GM06990 (cell line): ENCODE data around the gene PRPF40B.

Experiments used
- DNase-seq: peaks from one replicate; pipeline ENCODE4 v3.0.0-alpha.2; 2011; ENCODE audit not compliant: insufficient read length; ENCODE audit errors: extremely low read depth
- H3K27me3 ChIP-seq: replicated peaks from 2 replicates; pipeline ENCODE4 v1.6.0; 2011; ENCODE audit warnings: low read length; ENCODE audit not compliant: control insufficient read depth, insufficient read depth
- H3K36me3 ChIP-seq: 2 replicates; pipeline ENCODE4 v1.5.1; 2011; ENCODE audit warnings: low read length; ENCODE audit not compliant: control insufficient read depth, insufficient read depth
- H3K4me3 ChIP-seq: replicated peaks from 2 replicates; pipeline ENCODE4 v1.5.1; 2011; ENCODE audit warnings: low read depth, mild to moderate bottlenecking, control low read depth, low read length
- TF ChIP-seq, protein P1 (sequence below): IDR thresholded peaks from 2 replicates; pipeline ENCODE4 v1.5.1; 2011; ENCODE audit warnings: low read length, control low read depth, mild to moderate bottlenecking, inconsistent platforms; ENCODE audit not compliant: insufficient read depth, poor library complexity, severe bottlenecking

Gene PRPF40B

DNA sequence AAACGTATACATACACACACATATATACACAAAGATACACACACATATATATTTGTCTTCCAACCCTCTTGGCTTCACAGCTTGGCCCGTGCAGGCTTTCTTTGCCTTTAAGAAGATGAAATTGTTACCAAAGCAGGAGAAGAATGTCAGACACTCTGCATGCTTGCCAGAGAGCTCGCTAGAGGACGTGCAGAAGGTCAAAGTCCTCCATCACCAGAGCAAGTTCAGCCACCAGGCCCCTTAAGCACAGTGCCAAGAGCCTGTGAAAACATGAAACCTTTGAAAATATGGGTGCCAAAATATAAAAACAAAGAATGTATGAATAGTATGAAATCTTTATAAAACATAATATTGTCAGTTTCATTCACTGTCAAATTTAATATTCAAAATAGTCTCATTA lies 40.5 kb upstream of the PRPF40B start:
- Histone ChIP-seq H3K4me3 (no peak overlapping the region), H3K27me3 (no peaks in the 10 kb centered on the region), H3K36me3 (peaks cover 6% of the 10 kb centered on the region)
- TF ChIP-seq, protein P1, sequence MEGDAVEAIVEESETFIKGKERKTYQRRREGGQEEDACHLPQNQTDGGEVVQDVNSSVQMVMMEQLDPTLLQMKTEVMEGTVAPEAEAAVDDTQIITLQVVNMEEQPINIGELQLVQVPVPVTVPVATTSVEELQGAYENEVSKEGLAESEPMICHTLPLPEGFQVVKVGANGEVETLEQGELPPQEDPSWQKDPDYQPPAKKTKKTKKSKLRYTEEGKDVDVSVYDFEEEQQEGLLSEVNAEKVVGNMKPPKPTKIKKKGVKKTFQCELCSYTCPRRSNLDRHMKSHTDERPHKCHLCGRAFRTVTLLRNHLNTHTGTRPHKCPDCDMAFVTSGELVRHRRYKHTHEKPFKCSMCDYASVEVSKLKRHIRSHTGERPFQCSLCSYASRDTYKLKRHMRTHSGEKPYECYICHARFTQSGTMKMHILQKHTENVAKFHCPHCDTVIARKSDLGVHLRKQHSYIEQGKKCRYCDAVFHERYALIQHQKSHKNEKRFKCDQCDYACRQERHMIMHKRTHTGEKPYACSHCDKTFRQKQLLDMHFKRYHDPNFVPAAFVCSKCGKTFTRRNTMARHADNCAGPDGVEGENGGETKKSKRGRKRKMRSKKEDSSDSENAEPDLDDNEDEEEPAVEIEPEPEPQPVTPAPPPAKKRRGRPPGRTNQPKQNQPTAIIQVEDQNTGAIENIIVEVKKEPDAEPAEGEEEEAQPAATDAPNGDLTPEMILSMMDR: no peak
- DNase-seq: no peak

DNA sequence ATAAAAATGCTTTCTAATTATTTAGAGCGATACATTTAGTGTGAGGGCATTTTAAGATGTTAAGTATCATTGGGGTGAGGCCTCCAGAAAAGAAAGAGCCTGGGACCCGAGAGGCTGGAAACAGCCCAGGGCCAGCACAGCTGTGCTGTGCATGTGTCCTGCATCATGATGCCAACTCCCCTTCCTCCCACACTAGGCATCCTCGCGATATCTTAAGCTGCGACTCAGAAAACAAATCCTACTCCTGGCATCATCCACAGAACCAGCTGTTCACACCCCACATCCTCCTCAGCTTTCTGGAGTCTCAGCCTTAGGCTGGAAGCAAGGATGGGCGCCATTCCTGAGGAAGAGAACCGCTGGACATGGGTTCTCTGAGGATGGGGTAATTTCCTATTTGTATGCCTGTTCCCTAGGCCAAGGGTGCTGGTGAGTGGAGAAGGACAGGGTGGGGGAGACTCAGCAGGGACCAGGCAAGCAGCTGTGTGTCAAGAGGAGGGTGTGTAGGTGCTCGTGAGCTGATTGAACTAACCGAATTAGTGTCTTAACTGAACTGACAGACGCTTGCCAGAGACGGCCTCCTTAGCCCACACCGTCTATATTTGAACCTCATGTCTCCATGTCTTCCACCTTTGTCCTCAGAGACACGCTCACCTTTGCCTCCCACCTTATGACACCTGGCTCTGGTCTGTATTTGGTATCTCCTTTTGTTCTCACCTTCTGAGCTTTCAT lies 39.8 kb upstream of the PRPF40B start:
- DNase-seq: no peak
- TF ChIP-seq, protein P1: no peak
- no peaks in the 10 kb centered on the region for H3K27me3 ChIP-seq
- H3K36me3 ChIP-seq: peaks cover 6% of the 10 kb centered on the region
- no peak overlapping the region for H3K4me3 ChIP-seq

DNA sequence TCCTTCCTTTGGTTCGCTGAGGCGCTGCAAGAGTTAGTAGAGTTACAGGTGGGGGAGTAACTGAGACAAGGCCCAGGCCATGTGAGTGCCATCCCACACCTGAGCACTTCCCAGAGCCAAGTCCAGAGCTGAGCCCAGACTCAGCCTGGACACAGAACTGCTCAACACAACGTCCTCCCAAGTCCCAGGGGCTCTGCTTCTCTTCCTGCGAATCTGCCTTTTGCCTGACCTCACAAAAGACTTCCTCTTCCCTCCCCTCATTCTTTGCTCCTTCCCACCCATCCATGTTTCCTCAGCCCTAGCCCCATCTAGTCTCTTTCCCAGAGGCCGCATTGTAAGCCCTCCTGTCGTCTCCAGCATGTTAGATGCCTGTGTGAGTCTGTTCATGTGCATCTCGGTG lies 38.8 kb upstream of the PRPF40B start:
- DNase-seq: no peak
- H3K27me3 ChIP-seq: no peaks in the 10 kb centered on the region
- TF ChIP-seq, protein P1: no peak
- H3K4me3 ChIP-seq: no peak overlapping the region
- peaks cover 6% of the 10 kb centered on the region for H3K36me3 ChIP-seq

DNA sequence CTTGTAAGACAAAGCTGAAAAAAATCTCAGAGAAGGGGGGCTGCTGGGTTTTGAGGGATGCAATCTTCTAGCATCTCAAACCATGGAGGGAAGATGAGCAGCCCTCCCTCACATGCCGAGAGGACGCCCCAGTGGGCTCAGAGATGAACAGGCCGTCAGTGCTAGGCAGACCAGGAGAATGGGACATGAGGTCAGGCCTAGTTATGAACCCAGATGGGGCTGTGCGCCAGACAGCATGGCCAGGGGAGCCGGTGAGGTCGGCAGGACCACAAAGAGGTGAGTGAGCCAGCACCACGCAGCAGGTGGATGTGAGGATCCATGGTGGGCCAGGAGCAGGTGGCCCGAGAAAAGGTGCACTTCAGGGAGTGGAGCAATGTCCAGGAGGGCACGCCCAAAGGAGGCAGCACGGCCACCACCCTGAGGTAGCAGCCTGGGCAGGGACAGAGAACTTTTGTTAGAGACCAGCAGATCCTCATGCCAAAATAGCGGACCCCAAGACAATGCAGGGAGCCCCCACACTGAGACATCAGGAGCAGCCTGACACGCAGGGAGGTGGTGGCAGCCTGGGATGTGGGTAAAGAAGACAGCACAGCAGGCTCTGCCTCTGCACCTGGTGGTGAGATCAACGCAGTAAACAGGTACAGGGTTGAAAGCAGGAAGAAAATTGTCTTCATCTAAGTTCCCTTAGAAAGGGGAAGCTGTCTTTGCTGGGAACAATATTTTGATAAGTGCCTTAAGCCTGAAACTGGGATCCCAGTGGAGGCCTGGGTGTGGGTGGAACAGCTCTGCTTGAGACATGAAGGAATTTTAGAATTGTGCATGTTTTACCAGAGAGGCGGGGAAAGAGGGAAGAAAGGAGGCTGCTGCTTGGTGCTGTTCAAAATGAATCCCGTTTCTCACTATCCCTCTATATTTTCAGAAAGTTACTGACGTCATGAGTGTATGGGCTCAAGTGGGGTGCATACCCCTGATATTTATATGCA lies 37.6 kb upstream of the PRPF40B start:
- DNase-seq: no peak
- Histone ChIP-seq H3K27me3 (no peaks in the 10 kb centered on the region), H3K4me3 (no peak overlapping the region), H3K36me3 (peaks cover 6% of the 10 kb centered on the region)
- TF ChIP-seq, protein P1: no peak

DNA sequence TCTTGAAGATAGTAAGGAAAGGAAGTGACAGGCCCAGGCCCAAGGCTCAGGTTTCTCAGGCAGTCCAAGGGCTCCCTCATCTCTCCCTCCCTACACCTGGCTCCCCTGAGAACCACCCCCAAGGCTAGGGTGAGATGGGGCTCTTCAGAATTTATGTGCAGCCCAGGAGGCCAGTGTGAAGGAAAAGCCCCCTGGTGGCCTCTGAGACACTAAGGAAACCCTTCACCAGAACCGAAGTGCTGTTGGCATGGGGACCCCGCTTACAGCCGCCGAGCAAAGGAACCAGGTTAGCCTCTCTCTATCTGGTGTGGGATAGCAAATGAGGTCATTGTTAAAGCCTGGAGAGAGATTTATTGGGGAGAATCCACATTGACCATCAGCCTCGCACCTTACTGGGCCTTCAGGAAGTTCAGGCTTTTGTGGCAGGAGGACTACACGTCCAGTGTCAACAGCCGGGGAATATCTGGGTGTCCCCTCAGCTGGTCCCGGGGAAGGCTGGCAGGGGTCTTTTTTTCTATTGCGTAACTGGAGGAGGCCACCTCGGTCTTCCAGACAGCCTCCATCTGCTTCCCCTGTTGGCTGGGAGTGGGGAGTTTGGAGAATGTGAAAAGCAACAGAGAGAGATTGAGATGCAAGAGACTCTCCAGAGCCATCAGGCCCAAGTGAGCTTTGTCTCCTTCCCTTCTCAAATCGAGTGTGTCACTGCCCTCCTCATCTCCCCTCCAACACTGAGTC lies 36.0 kb upstream of the PRPF40B start:
- TF ChIP-seq, protein P1: no peak
- H3K4me3 ChIP-seq: no peak overlapping the region
- DNase-seq: no peak
- H3K27me3 ChIP-seq: no peaks in the 10 kb centered on the region
- peaks cover 6% of the 10 kb centered on the region for H3K36me3 ChIP-seq
